Measurements from ENCODE around the gene THRAP3. TPM values are rescaled to one million over a fixed set of nuclear protein-coding genes. Genes with fewer than 3 reads are reported as not detected.

THRAP3 gene
- total and polyA plus RNA-seq, 2 experiments from 2014 or later: 127 to 161 TPM

- 0 out of 2 replicates have a peak, but pooled peaks cover 6% of the 10 kb centered on the region for H3K36me3 ChIP-seq (ENCODE audit: insufficient read depth)
- H3K4me3 ChIP-seq: no peak overlapping the region
- H3K27ac Mint-ChIP-seq: no peak overlapping the region
These were observed 120.1 kb downstream of the THRAP3 start for GRCh38 chr1:36344395-36344680.

More at GRCh38 chr1:36344395-36344680, 120.1 kb downstream of the THRAP3 start:
- no peaks in the 10 kb centered on the region for H3K4me1 Mint-ChIP-seq
- Histone ChIP-seq H3K9me2 (ENCODE audit: insufficient read depth) (no peaks in the 10 kb centered on the region), H4K20me1 (replicated peaks; ENCODE audit: insufficient read depth) (no peaks in the 10 kb centered on the region), H3F3A (replicated peaks; ENCODE audit: low read depth) (0 out of 2 replicates have a peak, but pooled peaks cover 4% of the 10 kb centered on the region), H3K4me1 (ENCODE audit: insufficient read depth) (no peaks in the 10 kb centered on the region), H3K27ac (ENCODE audit: low read depth) (no peak overlapping the region), H3K4me2 (no peak overlapping the region), H3K79me2 (replicated peaks; ENCODE audit: insufficient read depth) (no peaks in the 10 kb centered on the region), H2AFZ (no peak overlapping the region), H3K27me3 (ENCODE audit: insufficient read depth) (no peaks in the 10 kb centered on the region)
- peaks cover 39% of the 10 kb centered on the region for H3K36me3 Mint-ChIP-seq (ENCODE audit: low read depth)
- no peaks in the 10 kb centered on the region for H3K9me3 Mint-ChIP-seq
- ATAC-seq: no peak
- H3K27me3 Mint-ChIP-seq (ENCODE audit: insufficient read depth, low read depth, poor library complexity): peaks cover 7% of the 10 kb centered on the region
- no peak overlapping the region for H3K4me3 Mint-ChIP-seq
- DNase-seq (ENCODE audit: low spot score): no peak
- TF ChIP-seq NANOG (IDR thresholded peaks at IDR 0.05; ENCODE audit: borderline replicate concordance): no peak
- TF ChIP-seq ZNF462 (CRISPR knock-in tag; IDR thresholded peaks at IDR 0.05): no peak
- no peak for TF ChIP-seq EZH2phosphoT487 (IDR thresholded peaks at IDR 0.05; ENCODE audit: unreplicated experiment)
- no peak for TF ChIP-seq POLR2AphosphoS5 (IDR thresholded peaks at IDR 0.05; ENCODE audit: low read depth)
- no peak for TF ChIP-seq JUNB (IDR thresholded peaks at IDR 0.05; ENCODE audit: unreplicated experiment)
- TF ChIP-seq CTCF (conservative IDR thresholded peaks at IDR 0.05; ENCODE audit: low read depth in 2 of 2): no peak
- no peak for TF ChIP-seq REST (IDR thresholded peaks at IDR 0.05; ENCODE audit: unreplicated experiment)
- TF ChIP-seq ZNF331 (CRISPR knock-in tag; IDR thresholded peaks at IDR 0.05; ENCODE audit: low read depth): no peak
- TF ChIP-seq ZNF114 (CRISPR knock-in tag; IDR thresholded peaks at IDR 0.05): no peak
- TF ChIP-seq ETS1 (IDR thresholded peaks at IDR 0.05): no peak
- no peak for TF ChIP-seq STAT1 (IDR thresholded peaks at IDR 0.05; ENCODE audit: unreplicated experiment)
- no peak for TF ChIP-seq EZH2 (IDR thresholded peaks at IDR 0.05; ENCODE audit: low read depth, unreplicated experiment)
- TF ChIP-seq CREB1 (CRISPR knock-in tag; IDR thresholded peaks at IDR 0.05; ENCODE audit: low read depth): no peak
